Small intestine (tissue), 7 donors: ENCODE data around the gene CAMSAP2. TPM values are rescaled to one million over a fixed set of nuclear protein-coding genes. Genes with fewer than 3 reads are reported as not detected.
A peak's percentile ranks its signal among the peaks of the same experiment; 100 is the strongest.

Experiments
- DNase-seq, 2 donors: peaks; one replicate each; pipeline versions ENCODE4 v3.0.0 to v3.0.0-alpha.2; 2013
- FAIRE-seq: peaks from 2 replicates; lab custom pipeline; 2012; peaks lifted over from hg19 to GRCh38; lab: Jason Lieb, UNC
- H3K27ac ChIP-seq, 3 donors: one replicate each; pipeline ENCODE4 v1.5.1; 2013; ENCODE audit warnings: low read length in 2 of 3, mild to moderate bottlenecking in 2 of 3, control low read depth in 1 of 3, inconsistent platforms in 1 of 3, low read depth in 1 of 3, moderate library complexity in 1 of 3
- H3K27me3 ChIP-seq, 3 donors: one replicate each; pipeline ENCODE4 v1.6.1; 2013; ENCODE audit warnings: low read length in 3 of 3, inconsistent platforms in 1 of 3; ENCODE audit not compliant: control insufficient read depth in 3 of 3, insufficient read depth in 3 of 3
- H3K36me3 ChIP-seq, 3 donors: one replicate each; pipeline ENCODE4 v1.6.1; 2013; ENCODE audit warnings: low read length in 3 of 3, inconsistent platforms in 1 of 3, low read depth in 1 of 3, mild to moderate bottlenecking in 1 of 3, moderate library complexity in 1 of 3; ENCODE audit not compliant: control insufficient read depth in 3 of 3, insufficient read depth in 2 of 3
- H3K4me1 ChIP-seq, 3 donors: one replicate each; pipeline ENCODE4 v1.6.1; 2013; ENCODE audit warnings: low read length in 2 of 3, inconsistent platforms in 1 of 3, low read depth in 1 of 3, mild to moderate bottlenecking in 1 of 3, moderate library complexity in 1 of 3; ENCODE audit not compliant: control insufficient read depth in 3 of 3, insufficient read depth in 2 of 3
- H3K4me3 ChIP-seq, 3 donors: one replicate each; pipeline ENCODE4 v1.5.1; 2013; ENCODE audit warnings: low read length in 3 of 3, control low read depth in 1 of 3, inconsistent platforms in 1 of 3, low read depth in 1 of 3, mild to moderate bottlenecking in 1 of 3, moderate library complexity in 1 of 3
- H3K9me3 ChIP-seq, 2 donors: one replicate each; pipeline ENCODE4 v1.6.1; 2013; ENCODE audit warnings: low read depth in 1 of 2, low read length in 1 of 2; ENCODE audit not compliant: control insufficient read depth in 2 of 2, insufficient read depth in 1 of 2
- WGBS, 3 donors: extraction: QIAGEN DNeasy Blood & Tissue Kit; methylation state at CpG; one replicate each; pipeline ENCODE4 v1.1.7; 2013; 5-methylcytosine and 5-hydroxymethylcytosine counted together
- polyA plus RNA-seq, 4 donors: library from polyadenylated mRNA; stranded (reverse) in 3 of 4; unstranded in 1 of 4; fragments of 200-250 nt in 3 of 4; fragments of 120-200 nt in 1 of 4; gene quantifications; one replicate each; pipeline versions ENCODE4 v1.2.1 to v1.2.3, GENCODE V29; 2013
- donor health status: healthy with polysubstance abuse.
- donor health status: control.
- donor health status: control.
- donor health status: Bipolar disorder and iron deficiency.
- donor health status: healthy.

Gene CAMSAP2
- polyA plus RNA-seq, 4 donors = 2.0 to 10.8 (median 3.8) TPM

- H3K4me1 ChIP-seq = no peaks in the 10 kb centered on the region
- no peak for FAIRE-seq
- no peak overlapping the region for H3K4me3 ChIP-seq
- H3K27ac ChIP-seq = no peak overlapping the region
- no peaks in the 10 kb centered on the region for H3K36me3 ChIP-seq
- no peak for DNase-seq
- no peaks in the 10 kb centered on the region for H3K9me3 ChIP-seq
- H3K27me3 ChIP-seq = no peaks in the 10 kb centered on the region
Measured at GRCh38 chr1:200708161-200708560, 30.5 kb upstream of the CAMSAP2 start.

- no peak overlapping the region for H3K4me3 ChIP-seq
- H3K27me3 ChIP-seq = no peaks in the 10 kb centered on the region
- no peak overlapping the region for H3K27ac ChIP-seq
- no peaks in the 10 kb centered on the region for H3K9me3 ChIP-seq
- no peak for DNase-seq
- H3K4me1 ChIP-seq = no peaks in the 10 kb centered on the region
- FAIRE-seq = no peak
- H3K36me3 ChIP-seq = no peaks in the 10 kb centered on the region
- WGBS, 3 donors = 74 to 87% (median 86%) methylated on average over 1 of the region's 1 CpG
Measured at GRCh38 chr1:200708769-200709168, 29.9 kb upstream of the CAMSAP2 start.

- H3K27me3 ChIP-seq = no peaks in the 10 kb centered on the region
- DNase-seq = no peak
- WGBS, 3 donors = 81 to 100% (median 88%) methylated on average over 2 of the region's 2 CpGs
- no peaks in the 10 kb centered on the region for H3K4me1 ChIP-seq
- no peak overlapping the region for H3K4me3 ChIP-seq
- H3K27ac ChIP-seq = no peak overlapping the region
- FAIRE-seq = no peak
- H3K9me3 ChIP-seq = no peaks in the 10 kb centered on the region
- no peaks in the 10 kb centered on the region for H3K36me3 ChIP-seq
Measured at GRCh38 chr1:200710166-200710565, 28.5 kb upstream of the CAMSAP2 start.

DNA sequence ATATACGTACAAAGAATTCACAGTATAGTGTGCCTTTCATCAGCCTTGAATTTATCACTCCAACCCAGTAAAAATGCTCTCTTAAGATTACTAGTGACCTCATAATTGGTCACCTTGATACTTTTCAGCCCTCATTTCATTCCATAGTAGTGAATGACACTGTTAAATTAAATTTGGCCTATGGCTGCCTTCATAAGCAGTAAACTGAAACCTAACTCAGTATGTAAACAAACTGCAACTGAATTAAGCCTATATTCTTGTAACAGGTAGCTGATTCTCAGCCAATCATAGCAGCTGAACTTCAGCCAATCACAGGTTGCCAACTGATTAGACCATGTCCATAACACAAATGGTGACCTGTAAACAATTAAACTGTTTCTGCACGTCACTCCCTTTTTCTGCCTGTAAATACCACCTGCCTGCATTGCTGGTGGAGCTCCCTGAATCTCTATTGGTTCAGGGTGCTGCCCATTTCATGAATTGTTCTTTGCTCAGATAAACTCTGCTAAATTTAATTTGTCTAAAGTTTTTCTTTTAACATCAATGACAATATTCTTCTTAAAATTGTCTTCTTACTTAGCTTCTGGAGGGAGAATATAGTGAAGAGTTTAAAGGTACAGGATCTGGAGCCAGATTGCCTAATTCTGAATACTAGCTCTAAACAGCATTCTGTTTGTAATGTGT lies 24.0 kb upstream of the CAMSAP2 start:
- WGBS, 3 donors = 51 to 81% (median 70%) methylated on average over 2 of the region's 2 CpGs
- peak in 1 of 2 donors; percentile 9 for DNase-seq
- FAIRE-seq = no peak
- no peaks in the 10 kb centered on the region for H3K27me3 ChIP-seq
- H3K27ac ChIP-seq = no peak overlapping the region
- H3K36me3 ChIP-seq = no peaks in the 10 kb centered on the region
- no peaks in the 10 kb centered on the region for H3K4me1 ChIP-seq
- no peak overlapping the region for H3K4me3 ChIP-seq
- H3K9me3 ChIP-seq = no peaks in the 10 kb centered on the region

GRCh38 chr1:200720199-200720598 lies 18.5 kb upstream of the CAMSAP2 start:
- FAIRE-seq = no peak
- WGBS, 3 donors = 90 to 100% (median 95%) methylated on average over 1 of the region's 1 CpG
- no peaks in the 10 kb centered on the region for H3K9me3 ChIP-seq
- H3K4me3 ChIP-seq = no peak overlapping the region
- H3K36me3 ChIP-seq = no peaks in the 10 kb centered on the region
- no peak for DNase-seq
- no peaks in the 10 kb centered on the region for H3K4me1 ChIP-seq
- no peaks in the 10 kb centered on the region for H3K27me3 ChIP-seq
- no peak overlapping the region for H3K27ac ChIP-seq

DNA sequence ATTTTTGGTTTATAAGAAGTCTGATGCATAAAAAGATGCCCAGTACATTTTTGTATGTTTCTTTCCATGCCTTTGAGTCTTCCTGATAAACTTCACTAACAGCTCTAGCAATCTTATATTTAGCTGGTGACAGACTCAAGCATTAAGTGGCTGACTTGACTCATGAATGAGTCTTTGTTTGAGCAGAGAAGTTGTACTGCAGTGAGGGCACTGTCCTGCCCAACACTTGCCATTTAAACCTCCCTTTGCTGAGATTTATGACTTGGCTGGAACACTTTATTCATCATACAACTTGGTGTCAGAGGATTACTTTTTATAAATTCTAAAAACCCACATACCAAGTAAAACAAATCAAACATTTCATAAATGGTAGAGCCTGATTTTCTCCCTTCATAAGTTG lies 14.6 kb upstream of the CAMSAP2 start:
- Histone ChIP-seq H3K27ac (no peak overlapping the region), H3K36me3 (no peaks in the 10 kb centered on the region), H3K27me3 (no peaks in the 10 kb centered on the region), H3K4me3 (no peak overlapping the region), H3K4me1 (no peaks in the 10 kb centered on the region), H3K9me3 (no peaks in the 10 kb centered on the region)
- FAIRE-seq = no peak
- DNase-seq = no peak

GRCh38 chr1:200727257-200727656 lies 11.4 kb upstream of the CAMSAP2 start:
- FAIRE-seq (no peak), DNase-seq (no peak)
- Histone ChIP-seq H3K4me3 (no peak overlapping the region), H3K36me3 (no peaks in the 10 kb centered on the region), H3K27ac (no peak overlapping the region), H3K4me1 (no peaks in the 10 kb centered on the region), H3K9me3 (no peaks in the 10 kb centered on the region), H3K27me3 (no peaks in the 10 kb centered on the region)
- 75 to 97% (median 91%) methylated on average over 2 of the region's 2 CpGs for WGBS, 3 donors

- H3K4me3 ChIP-seq = no peak overlapping the region
- H3K36me3 ChIP-seq = no peaks in the 10 kb centered on the region
- WGBS, 3 donors = 47 to 76% (median 65%) methylated on average over 3 of the region's 3 CpGs
- DNase-seq = no peak
- no peak overlapping the region for H3K27ac ChIP-seq
- no peaks in the 10 kb centered on the region for H3K9me3 ChIP-seq
- H3K27me3 ChIP-seq = no peaks in the 10 kb centered on the region
- FAIRE-seq = no peak
- no peaks in the 10 kb centered on the region for H3K4me1 ChIP-seq
Measured at GRCh38 chr1:200729863-200730262, 8.8 kb upstream of the CAMSAP2 start.
